CD4-positive, alpha-beta T cell treated with Interferon gamma for 1 hour (primary cell): ENCODE data around the gene ZNF384.

ENCODE experiments used
- DNase-seq: peaks from one replicate; pipeline ENCODE4 v3.0.0-alpha.2; 2020

Gene ZNF384

GRCh38 chr12:6698352-6699046, 9.3 kb upstream of the ZNF384 start:
- no peak for DNase-seq

GRCh38 chr12:6697584-6698351, 8.6 kb upstream of the ZNF384 start:
- DNase-seq = no peak

GRCh38 chr12:6696690-6697583, 7.8 kb upstream of the ZNF384 start:
- DNase-seq = peak; percentile 29

GRCh38 chr12:6695313-6696045, 6.3 kb upstream of the ZNF384 start:
- no peak for DNase-seq

GRCh38 chr12:6694701-6695100, 5.5 kb upstream of the ZNF384 start:
- no peak for DNase-seq

- DNase-seq = no peak
Observed at GRCh38 chr12:6693832-6694355, 4.7 kb upstream of the ZNF384 start.

GRCh38 chr12:6692888-6693287, 3.7 kb upstream of the ZNF384 start:
- no peak for DNase-seq

GRCh38 chr12:6691473-6691872, 2.3 kb upstream of the ZNF384 start:
- DNase-seq = no peak

- no peak for DNase-seq
Observed at GRCh38 chr12:6688543-6688998, 604 bp downstream of the ZNF384 start.

- DNase-seq = no peak
Observed at GRCh38 chr12:6685814-6686213, 3.4 kb downstream of the ZNF384 start.

GRCh38 chr12:6684609-6685008, 4.6 kb downstream of the ZNF384 start:
- DNase-seq = peak; percentile 30

GRCh38 chr12:6676962-6677361, 12.2 kb downstream of the ZNF384 start:
- no peak for DNase-seq

GRCh38 chr12:6672143-6672542, 17.0 kb downstream of the ZNF384 start:
- no peak for DNase-seq

GRCh38 chr12:6667559-6668210, 21.5 kb downstream of the ZNF384 start:
- no peak for DNase-seq

GRCh38 chr12:6666211-6666610, 23.0 kb downstream of the ZNF384 start:
- DNase-seq = no peak

GRCh38 chr12:6664902-6665301, 24.3 kb downstream of the ZNF384 start:
- no peak for DNase-seq

GRCh38 chr12:6662906-6663742, 26.1 kb downstream of the ZNF384 start, which contains the start of gene ING4:
Gene ING4, minus strand, starts transcription at chr12:6663119. Its CDS starts 18 bp downstream, at chr12:6663101.
- peak; percentile 99 for DNase-seq

- no peak for DNase-seq
Observed at GRCh38 chr12:6662602-6662905, 26.6 kb downstream of the ZNF384 start.

- DNase-seq = no peak
Observed at GRCh38 chr12:6653987-6654386, 35.2 kb downstream of the ZNF384 start.

- DNase-seq = no peak
Observed at GRCh38 chr12:6653342-6653741, 35.8 kb downstream of the ZNF384 start.

- DNase-seq = no peak
Observed at GRCh38 chr12:6652391-6652790, 36.8 kb downstream of the ZNF384 start.
